ACC112 (cell line): ENCODE data around the gene EVC.
"Not testable (repeated sequence)": the region's sequence is repeated elsewhere in the genome, so short reads cannot be mapped to it uniquely, and the experiment has no call there.

Source experiments
- H2AFZ ChIP-seq: fragments of 200-600 bp; sonication (generic); one replicate; pipeline ENCODE4 v1.6.0; 2017; ENCODE audit warnings: antibody characterized with exemption, low read length; ENCODE audit not compliant: unreplicated experiment
- H3K27ac ChIP-seq: fragments of 200-600 bp; sonication (generic); 2 replicates; pipeline ENCODE4 v1.5.1; 2014; ENCODE audit warnings: low read depth, mild to moderate bottlenecking, antibody characterized with exemption, low read length, moderate library complexity
- H3K27me3 ChIP-seq: fragments of 200-600 bp; sonication (generic); 2 replicates; pipeline ENCODE4 v1.6.1; 2014; ENCODE audit warnings: mild to moderate bottlenecking, antibody characterized with exemption, low read length, moderate library complexity, mixed read lengths; ENCODE audit not compliant: insufficient read depth
- H3K36me3 ChIP-seq: fragments of 200-600 bp; sonication (generic); 2 replicates; pipeline ENCODE4 v1.6.1; 2016; ENCODE audit warnings: mild to moderate bottlenecking, antibody characterized with exemption, low read length, moderate library complexity, mixed read lengths; ENCODE audit not compliant: insufficient read depth
- H3K4me1 ChIP-seq: fragments of 200-600 bp; sonication (generic); one replicate; pipeline ENCODE4 v1.6.1; 2016; ENCODE audit warnings: low read length, mixed read lengths; ENCODE audit not compliant: insufficient read depth, unreplicated experiment, control insufficient read depth
- H3K4me3 ChIP-seq: fragments of 200-600 bp; sonication (generic); 2 replicates; pipeline ENCODE4 v1.5.1; 2014; ENCODE audit warnings: mild to moderate bottlenecking, low read depth, low read length
- H3K79me2 ChIP-seq: fragments of 200-600 bp; sonication (generic); one replicate; pipeline ENCODE4 v1.6.0; 2016; ENCODE audit warnings: low read length; ENCODE audit not compliant: control insufficient read depth, unreplicated experiment, insufficient read depth

Gene EVC

GRCh38 chr4:5839751-5840674 is 129.0 kb downstream of the EVC start:
- H3K27ac ChIP-seq: no peak overlapping the region

GRCh38 chr4:5842456-5842855 is 131.5 kb downstream of the EVC start:
- Histone ChIP-seq H3K36me3 (no peaks in the 10 kb centered on the region), H3K27me3 (peaks cover 50% of the 10 kb centered on the region), H3K27ac (no peak overlapping the region)

More at GRCh38 chr4:5839751-5840674, 129.0 kb downstream of the EVC start:
- peak overlapping the region; percentile 14; the same call in 1 of the 2 replicates for H3K4me3 ChIP-seq
- H3K27me3 ChIP-seq: peaks cover 34% of the 10 kb centered on the region
- no peaks in the 10 kb centered on the region for H3K79me2 ChIP-seq
- no peaks in the 10 kb centered on the region for H3K36me3 ChIP-seq
- H3K4me1 ChIP-seq: peaks cover 4% of the 10 kb centered on the region
- peak overlapping the region; percentile 48 for H2AFZ ChIP-seq

GRCh38 chr4:5843573-5844530 is 132.9 kb downstream of the EVC start:
- Histone ChIP-seq H3K27me3 (peaks cover 56% of the 10 kb centered on the region), H3K4me1 (peaks cover 4% of the 10 kb centered on the region), H2AFZ (no peak overlapping the region), H3K4me3 (no peak overlapping the region), H3K27ac (no peak overlapping the region), H3K36me3 (no peaks in the 10 kb centered on the region), H3K79me2 (no peaks in the 10 kb centered on the region)

More at GRCh38 chr4:5842456-5842855, 131.5 kb downstream of the EVC start:
- H3K4me1 ChIP-seq: peaks cover 4% of the 10 kb centered on the region
- no peaks in the 10 kb centered on the region for H3K79me2 ChIP-seq
- no peak overlapping the region for H3K4me3 ChIP-seq
- H2AFZ ChIP-seq: no peak overlapping the region

GRCh38 chr4:5845035-5845905 is 134.3 kb downstream of the EVC start:
- H2AFZ ChIP-seq: no peak overlapping the region
- no peak overlapping the region for H3K27ac ChIP-seq
- no peaks in the 10 kb centered on the region for H3K79me2 ChIP-seq
- no peaks in the 10 kb centered on the region for H3K36me3 ChIP-seq
- no peak overlapping the region for H3K4me3 ChIP-seq
- no peaks in the 10 kb centered on the region for H3K4me1 ChIP-seq
- H3K27me3 ChIP-seq: peaks cover 63% of the 10 kb centered on the region

- Histone ChIP-seq H3K27me3 (peaks cover 84% of the 10 kb centered on the region), H3K27ac (no peak overlapping the region), H3K4me3 (no peak overlapping the region), H3K4me1 (no peaks in the 10 kb centered on the region), H3K79me2 (no peaks in the 10 kb centered on the region), H3K36me3 (no peaks in the 10 kb centered on the region), H2AFZ (no peak overlapping the region)
These were observed 140.8 kb downstream of the EVC start for GRCh38 chr4:5851637-5852301.

GRCh38 chr4:5852523-5853202 is 141.7 kb downstream of the EVC start:
- Histone ChIP-seq H3K27ac (no peak overlapping the region), H3K4me1 (no peaks in the 10 kb centered on the region), H3K27me3 (peaks cover 79% of the 10 kb centered on the region), H3K79me2 (no peaks in the 10 kb centered on the region), H3K4me3 (no peak overlapping the region), H3K36me3 (no peaks in the 10 kb centered on the region), H2AFZ (no peak overlapping the region)

- Histone ChIP-seq H3K4me1 (no peaks in the 10 kb centered on the region), H3K27ac (no peak overlapping the region), H3K36me3 (no peaks in the 10 kb centered on the region), H3K27me3 (peaks cover 72% of the 10 kb centered on the region), H3K4me3 (no peak overlapping the region), H2AFZ (no peak overlapping the region), H3K79me2 (no peaks in the 10 kb centered on the region)
These were observed 143.9 kb downstream of the EVC start for GRCh38 chr4:5854929-5855328.

GRCh38 chr4:5856362-5856761 is 145.4 kb downstream of the EVC start:
- H2AFZ ChIP-seq, H3K36me3 ChIP-seq: not testable (repeated sequence)

GRCh38 chr4:5857199-5857598 is 146.2 kb downstream of the EVC start:
- H3K27me3 ChIP-seq: peaks cover 66% of the 10 kb centered on the region
- no peaks in the 10 kb centered on the region for H3K36me3 ChIP-seq
- H3K79me2 ChIP-seq: no peaks in the 10 kb centered on the region
- no peaks in the 10 kb centered on the region for H3K4me1 ChIP-seq
- H2AFZ ChIP-seq: no peak overlapping the region
- no peak overlapping the region for H3K4me3 ChIP-seq
- H3K27ac ChIP-seq: no peak overlapping the region

More at GRCh38 chr4:5856362-5856761, 145.4 kb downstream of the EVC start:
- not testable (repeated sequence) for H3K79me2 ChIP-seq, H3K4me1 ChIP-seq, H3K4me3 ChIP-seq, H3K27ac ChIP-seq
- peaks cover 69% of the 10 kb centered on the region for H3K27me3 ChIP-seq
